ENCODE measurements around the gene PCBD1. TPM values are rescaled to one million over a fixed set of nuclear protein-coding genes. Genes with fewer than 3 reads are reported as not detected.

The PCBD1 gene
- total and polyA plus RNA-seq, 2 donors from 2014 or later, result 90.1 to 371 TPM

DNA sequence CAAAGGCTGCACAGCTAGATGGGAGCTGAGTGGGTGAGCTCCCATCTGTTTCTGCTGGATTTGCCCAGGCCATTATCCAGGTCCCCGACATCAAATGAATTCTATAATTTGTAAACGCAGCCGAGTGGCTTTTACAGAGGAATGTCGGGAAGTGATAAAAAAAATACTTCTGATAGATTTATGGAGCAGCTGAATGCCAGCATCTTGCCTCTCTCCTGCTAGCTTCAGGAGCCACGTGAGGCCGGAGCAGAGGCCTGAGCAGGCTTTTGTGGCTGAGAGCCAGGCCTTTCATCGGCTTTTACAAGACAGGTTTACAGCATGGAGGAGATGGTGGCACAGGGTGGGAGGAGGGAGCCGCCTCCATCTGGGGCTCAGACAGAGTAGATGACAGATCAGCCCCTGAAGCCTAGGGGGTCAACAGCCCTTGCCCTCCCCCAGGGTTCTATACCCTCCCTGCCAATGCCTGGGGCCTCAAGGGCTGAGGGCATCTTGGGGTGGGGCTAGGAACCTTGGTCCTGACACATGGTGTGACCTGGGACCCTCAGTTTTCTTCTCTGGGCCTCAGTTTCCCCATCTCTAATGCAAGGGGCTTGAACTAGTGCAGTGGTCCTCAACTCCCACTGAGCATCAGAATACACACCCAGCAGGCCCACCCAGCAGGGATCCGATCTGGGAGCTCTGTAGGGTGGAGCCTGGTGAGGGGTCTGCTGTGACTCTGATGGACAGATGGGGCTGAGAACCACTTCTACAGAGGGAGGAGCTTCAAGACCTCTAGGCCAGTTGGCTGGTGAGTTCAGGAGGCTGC is 44.2 kb upstream of the PCBD1 start:
- Histone ChIP-seq H3K36me3 (ENCODE audit: control insufficient read depth in 2 of 3, insufficient read depth in 3 of 3, low read length in 3 of 3) (no peaks in the 10 kb centered on the region), H3K27me3 (ENCODE audit: control insufficient read depth, insufficient read depth, low read length) (no peaks in the 10 kb centered on the region), H3K9me3 (ENCODE audit: control insufficient read depth in 2 of 3, insufficient read depth in 1 of 3, low read length in 3 of 3) (no peaks in the 10 kb centered on the region), H3K27ac (ENCODE audit: low read depth in 2 of 2, low read length in 2 of 2) (no peak overlapping the region), H3K9ac (ENCODE audit: low read length in 3 of 3) (no peak overlapping the region), H3K4me3 (ENCODE audit: low read length in 3 of 3) (no peak overlapping the region), H3K4me1 (ENCODE audit: control insufficient read depth in 2 of 3, insufficient read depth in 2 of 3, low read depth in 1 of 3, low read length in 3 of 3) (no peaks in the 10 kb centered on the region)
- TF ChIP-seq, protein P1, sequence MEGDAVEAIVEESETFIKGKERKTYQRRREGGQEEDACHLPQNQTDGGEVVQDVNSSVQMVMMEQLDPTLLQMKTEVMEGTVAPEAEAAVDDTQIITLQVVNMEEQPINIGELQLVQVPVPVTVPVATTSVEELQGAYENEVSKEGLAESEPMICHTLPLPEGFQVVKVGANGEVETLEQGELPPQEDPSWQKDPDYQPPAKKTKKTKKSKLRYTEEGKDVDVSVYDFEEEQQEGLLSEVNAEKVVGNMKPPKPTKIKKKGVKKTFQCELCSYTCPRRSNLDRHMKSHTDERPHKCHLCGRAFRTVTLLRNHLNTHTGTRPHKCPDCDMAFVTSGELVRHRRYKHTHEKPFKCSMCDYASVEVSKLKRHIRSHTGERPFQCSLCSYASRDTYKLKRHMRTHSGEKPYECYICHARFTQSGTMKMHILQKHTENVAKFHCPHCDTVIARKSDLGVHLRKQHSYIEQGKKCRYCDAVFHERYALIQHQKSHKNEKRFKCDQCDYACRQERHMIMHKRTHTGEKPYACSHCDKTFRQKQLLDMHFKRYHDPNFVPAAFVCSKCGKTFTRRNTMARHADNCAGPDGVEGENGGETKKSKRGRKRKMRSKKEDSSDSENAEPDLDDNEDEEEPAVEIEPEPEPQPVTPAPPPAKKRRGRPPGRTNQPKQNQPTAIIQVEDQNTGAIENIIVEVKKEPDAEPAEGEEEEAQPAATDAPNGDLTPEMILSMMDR (IDR thresholded peaks at IDR 0.05; ENCODE audit: borderline replicate concordance, extremely low read depth, insufficient read depth), result no peak
- FAIRE-seq, result no peak
- intact Hi-C loops (cut with DNase I), result no loop called here
- DNase-seq, result peak in 4 of 5 donors; percentile 73 to 89 (median 76)

DNA sequence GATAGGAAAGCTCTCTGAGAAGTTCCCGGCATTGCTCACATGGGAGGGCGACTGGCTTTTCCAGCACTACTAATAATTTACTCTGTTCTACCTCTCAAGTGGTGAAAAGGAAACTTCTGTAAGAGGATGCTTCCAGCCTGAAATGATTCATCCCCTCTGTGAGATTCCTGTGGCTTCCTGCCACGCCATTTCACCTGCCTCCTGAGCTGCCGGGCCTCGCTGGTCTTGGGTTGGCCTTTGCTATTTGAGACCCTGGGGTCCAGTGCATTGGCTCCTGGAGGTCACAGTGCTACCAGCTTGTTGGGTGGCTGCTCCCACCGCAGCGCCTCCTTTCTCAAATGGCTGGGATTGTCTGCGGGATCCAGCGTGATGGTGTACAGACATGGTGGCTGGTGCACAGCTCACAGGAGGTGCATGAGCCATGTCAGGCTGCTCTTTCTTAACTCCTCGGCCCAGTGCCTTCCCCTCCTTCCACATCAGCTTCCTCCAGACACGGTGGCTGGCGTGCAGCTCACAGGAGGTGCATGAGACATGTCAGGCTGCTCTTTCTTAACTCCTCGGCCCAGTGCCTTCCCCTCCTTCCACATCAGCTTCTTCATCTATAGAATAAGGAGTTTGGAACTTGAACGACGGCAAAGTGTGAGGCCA is 42.9 kb upstream of the PCBD1 start:
- intact Hi-C loops (cut with DNase I), result no loop called here
- Histone ChIP-seq H3K27ac (ENCODE audit: low read depth in 2 of 2, low read length in 2 of 2) (no peak overlapping the region), H3K4me1 (ENCODE audit: control insufficient read depth in 2 of 3, insufficient read depth in 2 of 3, low read depth in 1 of 3, low read length in 3 of 3) (no peaks in the 10 kb centered on the region), H3K9ac (ENCODE audit: low read length in 3 of 3) (no peak overlapping the region), H3K9me3 (ENCODE audit: control insufficient read depth in 2 of 3, insufficient read depth in 1 of 3, low read length in 3 of 3) (no peaks in the 10 kb centered on the region), H3K27me3 (ENCODE audit: control insufficient read depth, insufficient read depth, low read length) (no peaks in the 10 kb centered on the region), H3K4me3 (ENCODE audit: low read length in 3 of 3) (no peak overlapping the region), H3K36me3 (ENCODE audit: control insufficient read depth in 2 of 3, insufficient read depth in 3 of 3, low read length in 3 of 3) (no peaks in the 10 kb centered on the region)
- no peak for DNase-seq
- no peak for FAIRE-seq
- TF ChIP-seq, protein P1 (IDR thresholded peaks at IDR 0.05; ENCODE audit: borderline replicate concordance, extremely low read depth, insufficient read depth), result no peak

DNA sequence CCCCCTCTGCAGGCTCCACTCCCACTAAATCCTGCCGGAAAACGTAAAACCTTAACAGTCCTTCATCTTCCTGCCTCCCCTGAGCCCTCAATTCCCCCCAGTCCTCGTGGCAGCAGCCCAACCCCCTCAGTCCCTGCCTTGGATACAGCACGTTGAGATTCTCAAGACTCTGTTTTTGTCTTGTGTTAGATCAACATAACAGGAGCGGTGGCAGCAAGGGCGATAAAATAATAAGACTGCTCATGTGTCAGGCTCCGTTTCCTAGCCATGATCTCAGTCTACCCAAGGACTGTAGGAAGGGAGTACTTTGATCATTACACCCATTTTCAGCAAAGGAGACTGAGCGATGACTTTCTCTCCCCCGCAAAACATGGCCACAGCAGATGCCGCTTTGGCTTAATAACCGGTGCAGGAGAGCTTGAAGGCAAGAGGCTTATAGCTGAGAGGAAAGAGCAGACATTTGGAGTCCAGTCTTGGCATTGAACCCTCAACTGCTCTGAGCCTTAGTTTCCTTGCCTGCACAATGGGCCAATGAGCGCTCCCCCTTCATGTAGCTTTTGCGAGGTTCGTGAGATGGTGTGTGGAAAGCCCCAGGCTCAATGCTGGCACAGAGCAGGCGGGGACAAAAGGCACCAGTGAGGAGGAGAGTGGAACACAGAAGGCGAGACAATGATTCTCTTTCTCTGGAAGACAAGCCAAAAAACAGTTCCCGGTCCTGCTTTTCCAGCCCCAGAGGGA is 42.1 kb upstream of the PCBD1 start:
- FAIRE-seq, result no peak
- TF ChIP-seq, protein P1 (IDR thresholded peaks at IDR 0.05; ENCODE audit: borderline replicate concordance, extremely low read depth, insufficient read depth), result no peak
- H3K9ac ChIP-seq (ENCODE audit: low read length in 3 of 3), result no peak overlapping the region
- H3K27ac ChIP-seq (ENCODE audit: low read depth in 2 of 2, low read length in 2 of 2), result no peak overlapping the region
- H3K9me3 ChIP-seq (ENCODE audit: control insufficient read depth in 2 of 3, insufficient read depth in 1 of 3, low read length in 3 of 3), result no peaks in the 10 kb centered on the region
- no peaks in the 10 kb centered on the region for H3K27me3 ChIP-seq (ENCODE audit: control insufficient read depth, insufficient read depth, low read length)
- H3K4me3 ChIP-seq (ENCODE audit: low read length in 3 of 3), result no peak overlapping the region
- intact Hi-C loops (cut with DNase I), result no loop called here
- H3K4me1 ChIP-seq (ENCODE audit: control insufficient read depth in 2 of 3, insufficient read depth in 2 of 3, low read depth in 1 of 3, low read length in 3 of 3), result no peaks in the 10 kb centered on the region
- no peaks in the 10 kb centered on the region for H3K36me3 ChIP-seq (ENCODE audit: control insufficient read depth in 2 of 3, insufficient read depth in 3 of 3, low read length in 3 of 3)
- DNase-seq, result peak in 2 of 5 donors; percentile 34 to 38
